Coronary artery (tissue), 2 donors: ENCODE measurements around the gene RASSF6.

Experiments
- DNase-seq: peaks from one replicate; pipeline ENCODE4 v3.0.0-alpha.2; 2017; ENCODE audit warnings: low spot score
- H3K27ac ChIP-seq, 2 donors: fragments of 200-600 bp; sonication (generic); one replicate each; pipeline ENCODE4 v1.5.1; 2016 to 2019
- H3K4me3 ChIP-seq: fragments of 200-600 bp; sonication (generic); 2 replicates; pipeline ENCODE4 v1.5.1; 2016; ENCODE audit warnings: mild to moderate bottlenecking, moderate library complexity
- CTCF ChIP-seq: fragments of 200-600 bp; sonication (generic); IDR thresholded peaks from one replicate; pipeline ENCODE4 v1.5.1; 2019; ENCODE audit warnings: antibody characterized with exemption

RASSF6 gene

DNA sequence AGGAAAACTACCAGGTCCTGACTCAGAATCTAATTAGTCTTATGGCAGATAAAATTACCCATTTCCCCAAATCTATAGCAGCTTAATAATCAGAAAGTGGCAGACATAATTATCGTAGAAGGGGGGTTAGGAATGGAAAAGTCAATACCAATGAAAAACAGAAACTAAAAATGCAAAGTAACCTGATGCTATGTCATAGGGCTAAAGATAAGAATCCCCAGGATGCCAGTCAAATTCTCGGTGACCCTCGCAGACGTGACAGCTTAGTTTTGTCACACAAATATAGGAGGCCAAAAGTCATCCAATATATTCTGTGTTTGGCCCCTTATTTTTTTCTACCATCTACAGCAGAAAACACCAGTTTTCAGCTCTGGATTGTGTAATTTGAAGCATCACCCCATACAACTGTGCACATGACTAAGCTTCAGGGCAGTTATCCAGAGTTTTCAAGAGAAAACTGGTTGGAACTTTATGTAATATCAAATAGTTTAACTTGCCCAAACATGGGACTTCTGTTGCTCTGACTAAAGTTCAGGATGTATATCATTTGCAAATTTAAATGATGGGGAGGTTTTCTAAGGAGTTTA, 30.9 kb downstream of the RASSF6 start:
- TF ChIP-seq CTCF = no peak
- DNase-seq = no peak
- H3K27ac ChIP-seq = no peak overlapping the region
- no peak overlapping the region for H3K4me3 ChIP-seq

DNA sequence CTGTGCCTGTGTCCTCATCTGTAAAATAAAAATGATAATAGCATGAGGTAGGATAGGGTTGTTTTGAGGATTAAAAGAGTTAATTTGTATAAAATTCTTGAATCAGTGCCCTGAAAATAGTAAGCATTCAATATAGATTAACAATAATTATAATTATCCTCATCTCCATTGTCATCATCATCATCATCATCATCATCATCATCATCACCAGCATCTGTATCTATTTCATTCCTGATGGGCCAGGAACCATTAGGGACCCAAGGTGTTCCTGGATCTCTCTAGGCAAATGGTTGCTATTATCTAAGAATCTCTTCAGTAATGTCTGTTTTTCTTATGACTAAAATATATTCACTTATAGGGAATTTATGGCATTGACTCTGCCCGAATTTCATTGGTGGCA, 31.6 kb downstream of the RASSF6 start:
- no peak for DNase-seq
- Histone ChIP-seq H3K4me3 (no peak overlapping the region), H3K27ac (no peak overlapping the region)
- TF ChIP-seq CTCF = no peak

DNA sequence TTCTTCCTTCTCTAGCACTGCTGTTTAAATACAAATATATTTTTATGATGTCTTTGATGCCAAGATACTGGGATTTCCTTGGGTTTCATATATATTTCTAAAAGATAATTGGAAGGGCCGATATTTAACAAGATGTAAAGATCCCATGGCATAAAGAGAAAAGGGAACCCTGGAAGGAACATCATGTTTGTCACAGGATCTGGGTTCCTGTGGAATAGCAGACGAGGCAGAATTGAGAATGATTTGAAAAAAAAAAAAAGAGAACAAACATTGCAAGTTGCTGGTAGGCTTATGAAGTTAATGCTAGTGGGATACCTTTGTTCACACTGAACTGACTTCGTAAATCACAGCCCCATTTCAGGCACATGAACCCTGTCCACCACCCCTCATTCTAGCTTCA, 33.6 kb downstream of the RASSF6 start:
- no peak for DNase-seq
- H3K4me3 ChIP-seq = no peak overlapping the region
- no peak for TF ChIP-seq CTCF
- H3K27ac ChIP-seq = no peak overlapping the region

DNA sequence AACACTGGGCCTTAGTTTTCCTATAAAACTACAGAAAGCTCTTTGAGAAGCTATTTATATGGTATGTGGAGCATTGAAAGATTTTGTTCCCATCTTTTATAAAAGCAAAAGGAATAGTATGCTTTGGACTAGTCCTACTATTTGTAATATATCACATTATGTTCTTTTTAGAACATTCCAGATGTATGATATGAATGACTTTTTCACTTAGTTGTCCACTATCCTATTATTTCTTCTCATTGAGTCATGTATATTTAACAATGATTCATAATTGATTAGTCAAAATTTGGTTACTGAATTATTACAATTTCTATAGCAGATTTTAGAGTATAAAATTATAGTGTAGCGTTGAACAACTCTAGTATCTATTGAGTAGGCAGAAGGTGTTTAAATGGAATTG, 34.2 kb downstream of the RASSF6 start:
- Histone ChIP-seq H3K27ac (no peak overlapping the region), H3K4me3 (no peak overlapping the region)
- DNase-seq = no peak
- TF ChIP-seq CTCF = no peak

DNA sequence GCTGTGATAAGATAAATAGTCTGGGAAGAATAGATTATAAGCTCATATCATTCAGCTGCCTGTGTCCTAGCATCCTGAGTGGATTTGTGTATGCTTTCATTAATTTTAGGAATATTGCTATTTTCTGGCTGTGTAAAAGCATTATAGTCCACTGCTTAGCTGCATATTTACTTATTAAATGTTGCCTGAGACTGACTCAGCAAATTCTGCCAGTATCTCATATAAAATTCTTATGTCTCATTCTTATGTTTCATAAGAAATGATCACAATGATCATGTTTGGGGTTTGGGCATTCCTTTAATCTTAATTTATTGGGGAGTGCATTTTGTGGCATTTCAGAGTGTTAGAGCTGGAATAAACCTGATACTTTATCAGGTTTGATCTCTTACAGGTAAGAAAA, 34.9 kb downstream of the RASSF6 start:
- H3K27ac ChIP-seq = no peak overlapping the region
- DNase-seq = no peak
- TF ChIP-seq CTCF = no peak
- no peak overlapping the region for H3K4me3 ChIP-seq

DNA sequence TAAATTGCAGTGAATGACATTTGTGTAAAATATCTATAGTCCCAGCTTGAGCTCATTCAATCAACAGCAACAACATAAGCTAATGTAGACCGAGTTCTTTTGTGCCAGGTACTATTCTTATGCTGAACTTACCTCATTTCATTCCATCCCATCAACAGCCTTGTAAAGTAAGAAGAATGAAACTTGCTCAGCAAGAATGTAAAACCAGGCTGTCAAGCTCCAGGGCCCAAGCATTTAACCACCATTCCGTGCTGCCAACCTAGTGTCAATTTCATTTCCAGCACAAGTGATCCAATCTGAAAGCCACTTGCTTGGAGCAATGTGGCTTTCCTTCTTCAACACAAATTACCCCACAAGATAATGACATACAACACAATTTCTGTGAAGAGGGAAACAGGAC, 36.6 kb downstream of the RASSF6 start:
- no peak for TF ChIP-seq CTCF
- no peak for DNase-seq
- H3K4me3 ChIP-seq = no peak overlapping the region
- no peak overlapping the region for H3K27ac ChIP-seq

- no peak for TF ChIP-seq CTCF
- no peak for DNase-seq
- no peak overlapping the region for H3K4me3 ChIP-seq
- no peak overlapping the region for H3K27ac ChIP-seq
These were observed 42.9 kb downstream of the RASSF6 start for GRCh38 chr4:73577371-73577770.
